Hematopoietic multipotent progenitor cell treated with erythropoietin and hydrocortisone succinate and interleukin-3 and kit ligand, for 15 days (in vitro differentiated cells): ENCODE results near the gene STYXL2.
A peak's percentile ranks its signal among the peaks of the same experiment; 100 is the strongest.

Source experiments
- DNase-seq: peaks from one replicate; pipeline ENCODE4 v3.0.0-alpha.2; 2015; ENCODE audit warnings: low spot score

The STYXL2 gene

GRCh38 chr1:167093846-167094516 lies at the start of gene STYXL2:
Gene STYXL2, plus strand, starts transcription at chr1:167094075. Its CDS starts 775 bp downstream, at chr1:167094850.
- no peak for DNase-seq

- no peak for DNase-seq
Observed at GRCh38 chr1:167051907-167052306, 42.0 kb upstream of the STYXL2 start.

GRCh38 chr1:167052389-167052788 lies 41.5 kb upstream of the STYXL2 start:
- DNase-seq, result no peak

GRCh38 chr1:167054531-167054930 lies 39.3 kb upstream of the STYXL2 start:
- DNase-seq, result no peak

- no peak for DNase-seq
Observed at GRCh38 chr1:167054946-167055630, 38.8 kb upstream of the STYXL2 start.

DNA sequence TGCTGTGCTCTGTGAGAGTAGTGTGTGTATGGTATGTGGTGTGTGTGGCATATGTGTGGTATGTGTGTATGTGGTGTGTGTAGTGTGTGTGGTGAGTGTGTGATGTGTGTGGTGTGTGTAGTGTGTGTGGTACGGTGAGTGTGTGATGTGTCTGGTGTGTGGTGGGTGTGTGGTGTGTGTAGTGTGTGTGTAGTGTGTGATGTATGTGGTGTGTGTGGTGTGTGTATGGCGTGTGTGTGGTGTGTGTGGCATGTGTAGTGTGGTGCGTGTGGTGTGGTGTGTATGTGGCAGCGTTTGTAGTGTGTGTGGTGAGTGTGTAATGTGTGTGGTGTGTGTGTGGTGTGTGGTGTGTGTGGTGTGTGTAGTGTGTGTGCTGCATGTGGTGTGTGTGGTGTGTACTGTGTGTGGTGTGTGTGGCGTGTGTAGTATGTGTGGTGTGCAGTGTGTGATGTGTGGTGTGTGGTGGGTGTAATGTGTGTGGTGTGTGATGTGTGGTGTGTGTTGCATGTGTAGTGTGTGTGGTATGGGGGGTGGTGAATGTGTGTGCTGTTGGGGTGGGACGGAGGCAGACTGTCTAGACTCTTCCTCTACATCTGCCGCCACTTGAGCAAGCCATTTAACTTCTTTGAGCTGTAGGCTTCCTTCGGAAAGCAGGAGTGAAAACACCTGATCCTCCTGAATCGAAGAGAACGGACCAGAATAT lies 37.2 kb upstream of the STYXL2 start:
- DNase-seq, result no peak

- peak; percentile 5 for DNase-seq
Observed at GRCh38 chr1:167057241-167057688, 36.6 kb upstream of the STYXL2 start.

DNA sequence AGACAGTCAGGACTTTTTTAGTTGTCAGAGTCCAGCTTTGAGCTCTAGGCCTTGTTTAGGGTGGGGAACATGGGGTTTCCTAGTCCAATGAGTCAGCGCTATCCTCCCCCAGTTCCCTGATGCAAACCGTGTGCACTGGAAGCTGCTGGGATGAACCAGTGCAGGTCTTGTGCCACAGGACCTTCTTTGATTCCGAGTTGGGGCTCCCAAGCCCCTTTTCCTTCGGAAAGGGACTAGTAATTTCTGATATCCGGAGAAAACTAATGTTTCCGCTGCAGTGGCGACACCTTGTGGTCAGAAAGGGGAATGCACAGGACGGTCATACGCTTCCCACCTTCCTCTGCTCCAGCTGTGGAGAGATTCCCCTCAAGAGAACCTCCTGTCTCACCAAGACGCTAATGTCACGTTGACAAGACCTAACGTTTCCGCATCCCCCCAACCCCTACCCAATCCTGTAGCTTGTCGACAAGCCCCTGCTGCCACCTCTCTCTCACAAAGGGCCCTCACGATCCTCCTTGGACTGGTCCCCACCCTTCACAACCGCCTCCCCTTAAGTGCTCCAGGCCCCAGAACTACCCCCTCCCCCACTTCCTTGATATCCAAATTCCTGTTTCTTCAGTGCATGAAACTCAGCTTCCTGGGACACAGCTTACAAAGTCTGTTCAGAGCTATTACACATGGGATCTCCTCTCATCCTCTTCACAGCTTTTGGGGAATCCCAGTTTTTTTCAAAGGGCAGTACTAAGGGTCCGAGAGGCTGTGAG lies 34.6 kb upstream of the STYXL2 start:
- DNase-seq, result peak; percentile 71

DNA sequence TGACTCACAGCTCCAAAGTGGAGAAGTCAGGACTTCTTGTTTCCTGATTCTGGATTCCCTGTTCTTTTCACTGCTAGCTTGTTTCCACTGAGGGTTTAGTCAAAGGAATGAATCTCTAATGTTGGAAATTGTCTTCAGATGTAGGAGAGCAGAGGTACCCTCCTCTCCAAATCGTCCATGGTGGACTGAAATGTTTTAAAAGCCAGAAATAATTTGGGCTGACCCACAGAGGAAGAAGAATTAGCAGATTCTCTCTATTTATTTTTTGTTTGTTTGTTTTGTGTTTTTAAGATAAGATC lies 34.1 kb upstream of the STYXL2 start:
- DNase-seq, result no peak

GRCh38 chr1:167060141-167061072 lies 33.5 kb upstream of the STYXL2 start:
- DNase-seq, result no peak

- no peak for DNase-seq
Observed at GRCh38 chr1:167061073-167061464, 32.8 kb upstream of the STYXL2 start.

DNA sequence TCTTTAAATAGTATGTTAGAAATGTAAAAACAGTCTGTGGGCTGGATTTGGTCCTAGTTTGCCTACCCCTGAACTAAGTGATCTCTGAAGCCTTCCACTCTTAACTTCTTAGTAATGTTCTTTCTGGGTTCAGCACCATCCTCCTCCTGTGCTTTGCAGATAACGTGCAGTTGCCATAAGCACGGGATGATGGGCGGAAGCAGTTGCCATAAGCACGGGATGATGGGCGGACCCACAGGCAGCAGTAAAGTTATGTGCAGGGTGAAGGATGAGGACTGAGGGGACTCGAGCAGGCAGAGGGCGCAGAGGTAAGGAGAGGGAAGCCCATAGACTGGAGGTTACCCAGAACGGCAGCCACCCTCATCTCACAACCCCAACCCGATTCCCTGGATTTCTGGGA lies 29.3 kb upstream of the STYXL2 start:
- peak; percentile 6 for DNase-seq

DNA sequence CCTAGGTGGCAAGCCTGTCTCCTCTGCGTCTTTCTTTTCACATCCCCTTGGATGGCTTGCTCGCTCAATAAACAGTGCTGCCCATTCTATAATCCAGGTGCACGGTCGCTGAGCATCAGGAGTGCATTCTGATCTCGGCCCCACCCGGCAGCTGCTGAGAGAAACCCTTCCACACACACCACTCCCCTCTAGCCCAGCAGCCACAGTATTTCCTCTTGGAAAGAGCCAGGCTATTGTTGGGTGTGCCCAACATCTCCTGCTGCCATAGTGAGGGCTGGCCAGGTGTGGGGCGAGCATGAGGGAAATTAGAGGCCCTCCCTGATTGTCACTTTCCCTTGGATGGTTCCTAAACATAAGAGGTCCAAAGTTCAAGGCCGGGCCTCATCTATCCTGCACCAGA lies 28.4 kb upstream of the STYXL2 start:
- DNase-seq, result no peak

DNA sequence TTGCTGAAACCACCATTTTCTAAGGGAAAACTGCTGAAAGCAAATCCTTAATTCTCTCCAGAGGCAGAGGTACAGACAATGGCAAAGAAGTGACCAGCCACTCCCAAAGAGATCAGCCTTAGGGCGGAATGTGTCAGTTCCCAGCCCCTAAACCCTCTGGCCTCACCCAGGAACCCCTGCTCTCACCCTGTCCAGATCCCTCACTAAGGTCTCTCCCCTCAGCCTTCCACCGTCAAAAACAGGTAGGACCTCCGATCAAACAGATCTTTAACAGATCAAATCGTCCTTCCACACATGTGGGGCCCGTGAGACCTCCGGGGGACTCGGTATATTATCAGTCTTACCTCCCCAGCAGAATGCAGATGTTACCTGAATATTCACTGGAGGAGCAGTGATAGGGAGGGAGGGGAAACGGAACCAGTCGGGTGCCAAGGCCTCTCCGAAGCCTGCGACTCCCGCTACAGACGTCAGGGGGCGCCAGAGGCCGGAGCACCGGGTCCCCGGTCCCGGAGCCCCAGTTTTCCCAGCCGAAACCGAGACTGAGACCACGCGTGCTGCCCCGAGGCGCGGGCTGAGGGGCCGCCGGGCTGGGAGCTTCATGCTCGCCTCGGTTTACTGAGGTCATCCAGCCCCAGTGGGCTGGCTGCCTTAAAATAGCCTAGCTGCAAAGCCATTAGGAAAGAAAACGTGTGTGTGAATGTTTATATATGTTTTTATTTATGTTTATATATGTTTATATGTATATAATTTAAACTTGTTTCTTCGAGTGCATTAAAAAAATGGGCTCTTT lies 27.3 kb upstream of the STYXL2 start:
- peak; percentile 71 for DNase-seq

GRCh38 chr1:167067904-167068303 lies 26.0 kb upstream of the STYXL2 start:
- DNase-seq, result no peak

DNA sequence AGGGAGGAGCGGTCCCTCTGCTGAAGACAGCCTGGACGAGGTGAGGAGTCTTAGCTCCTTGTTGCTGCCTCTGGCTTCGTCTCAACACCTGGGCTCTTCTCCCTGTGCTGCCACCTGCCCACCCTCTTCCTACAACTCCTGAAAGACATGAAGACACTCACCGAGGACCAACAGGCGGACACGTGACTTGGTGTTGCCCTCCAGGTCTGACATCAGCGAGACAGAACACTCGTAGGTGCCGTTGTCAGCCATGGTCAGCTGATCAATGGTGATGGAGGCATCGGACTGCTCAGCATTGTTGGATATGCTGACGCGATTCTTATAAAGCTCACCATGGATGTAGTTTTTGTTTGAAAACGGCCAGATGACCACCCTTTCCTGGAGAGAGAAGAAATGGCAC lies 25.1 kb upstream of the STYXL2 start:
- DNase-seq, result no peak

DNA sequence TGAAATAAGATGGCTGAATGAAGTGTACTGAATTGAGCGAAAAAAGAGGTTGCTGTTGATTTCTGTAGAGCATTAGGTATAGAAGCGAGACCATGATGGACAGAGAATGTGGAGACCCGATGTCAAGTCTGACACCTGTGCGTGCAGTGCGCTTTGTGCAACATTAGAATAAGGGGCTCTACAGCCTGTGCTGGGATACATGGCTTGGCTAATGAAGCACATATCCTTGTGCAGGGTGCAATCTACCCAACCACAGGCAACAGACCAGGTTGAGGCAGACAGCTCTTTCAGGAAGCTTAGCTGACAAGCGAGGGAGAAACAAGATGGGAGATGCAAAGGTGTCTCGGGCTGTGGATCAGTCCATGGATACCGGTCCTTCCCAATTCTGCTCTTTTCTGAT lies 22.6 kb upstream of the STYXL2 start:
- no peak for DNase-seq

DNA sequence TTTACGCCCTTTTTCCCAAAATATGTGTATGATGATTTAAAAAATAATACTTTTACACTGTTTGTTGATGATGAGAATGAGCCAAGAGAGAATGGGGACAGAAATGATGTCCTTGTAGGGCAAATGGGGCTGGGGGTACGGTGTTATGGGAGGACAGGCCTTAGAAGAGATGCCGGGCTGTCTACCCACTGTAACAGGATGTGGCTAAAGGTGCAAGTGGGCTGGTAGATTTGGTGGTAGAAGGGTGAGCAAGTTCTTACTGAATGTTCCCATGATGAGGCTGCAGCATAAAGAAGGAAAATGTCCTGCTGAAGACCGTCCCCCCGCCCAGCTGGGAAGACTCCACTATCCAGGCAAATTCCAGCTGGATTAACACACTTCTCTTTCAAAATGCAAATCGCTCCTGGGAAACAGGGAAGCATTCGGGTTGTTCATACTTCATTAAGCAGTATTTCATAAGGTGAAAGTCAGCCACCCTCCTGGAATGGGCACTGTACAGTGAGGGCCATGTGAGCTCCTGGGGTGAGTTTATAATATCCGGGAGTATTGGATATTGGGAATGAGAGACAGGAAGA lies 17.7 kb upstream of the STYXL2 start:
- no peak for DNase-seq

DNA sequence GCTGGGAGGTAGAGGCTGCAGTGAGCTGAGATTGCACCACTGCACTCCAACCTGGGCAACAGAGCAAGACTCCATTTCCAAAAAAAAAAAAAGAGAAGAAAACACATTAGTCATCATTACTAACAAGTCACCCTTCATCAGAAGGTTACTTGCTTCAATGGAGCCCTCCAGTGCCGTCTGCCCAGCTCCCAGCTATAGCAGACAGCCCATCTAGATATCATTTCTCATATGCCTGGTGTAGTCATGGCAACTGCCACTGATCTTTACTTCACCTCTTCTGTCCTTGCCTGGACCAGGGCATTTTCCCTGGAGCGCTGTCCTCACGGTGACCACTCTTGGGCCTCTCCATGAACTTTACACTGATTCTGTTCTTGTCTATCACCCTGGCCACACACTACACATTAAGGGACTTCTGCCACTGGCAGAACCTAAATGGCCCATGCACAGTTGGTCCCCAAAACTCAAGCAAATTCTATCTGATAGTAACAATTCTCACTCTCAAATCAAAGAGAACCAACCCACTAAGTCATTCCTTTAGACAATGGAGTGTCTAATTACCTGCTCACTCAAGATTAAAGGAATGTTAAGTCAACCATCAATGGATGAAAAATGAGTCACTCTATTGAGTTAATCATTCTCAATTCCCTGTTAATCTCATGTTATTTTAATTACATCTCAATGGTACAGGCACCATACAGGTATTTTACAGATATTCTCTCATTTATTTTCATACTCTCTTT lies 16.6 kb upstream of the STYXL2 start:
- no peak for DNase-seq

DNA sequence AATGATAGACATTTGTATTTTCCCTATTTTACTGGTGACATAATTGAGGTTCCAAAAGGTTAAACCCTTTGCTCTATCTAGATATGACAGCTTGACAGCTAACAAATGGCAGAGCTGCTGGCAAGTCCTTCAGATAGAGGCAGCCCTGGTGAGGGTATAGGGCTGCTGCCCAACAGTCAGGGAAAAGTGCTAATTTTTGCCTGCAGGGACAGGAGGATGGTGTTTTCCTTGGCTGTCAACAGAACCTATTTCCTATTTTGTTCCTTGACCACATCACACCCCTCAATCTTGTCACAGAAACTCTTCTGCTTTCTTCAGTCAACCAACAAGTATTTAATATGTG lies 16.0 kb upstream of the STYXL2 start:
- DNase-seq, result no peak
